GM08714 (cell line): ENCODE measurements around the gene MPHOSPH6.
"Not testable (repeated sequence)": the region's sequence is repeated elsewhere in the genome, so short reads cannot be mapped to it uniquely, and the experiment has no call there.

Source experiments
- H3K4me3 ChIP-seq: fragments of 200-500 bp; sonication (Bioruptor generic); 2 replicates; pipeline ENCODE4 v1.5.1; 2014; ENCODE audit warnings: mild to moderate bottlenecking, low read length, inconsistent platforms
- ZNF274 ChIP-seq: IDR thresholded peaks from 2 replicates; pipeline ENCODE4 v1.6.1; 2012; ENCODE audit warnings: mild to moderate bottlenecking, low read depth, low read length

MPHOSPH6 gene

GRCh38 chr16:82169861-82170845 lies at the start of gene MPHOSPH6:
Gene MPHOSPH6, minus strand, starts transcription at chr16:82170224. Its CDS starts 49 bp downstream, at chr16:82170175.
- H3K4me3 ChIP-seq: peak within 1 kb of the TSS; percentile 64
- no peak for TF ChIP-seq ZNF274

- H3K4me3 ChIP-seq: no peak overlapping the region
- TF ChIP-seq ZNF274: no peak
Measured at GRCh38 chr16:82219298-82219697, 49.3 kb upstream of the MPHOSPH6 start.

GRCh38 chr16:82209314-82209713 lies 39.3 kb upstream of the MPHOSPH6 start:
- H3K4me3 ChIP-seq: not testable (repeated sequence)

GRCh38 chr16:82203198-82203597 lies 33.2 kb upstream of the MPHOSPH6 start:
- TF ChIP-seq ZNF274: no peak

GRCh38 chr16:82201926-82202325 lies 31.9 kb upstream of the MPHOSPH6 start:
- TF ChIP-seq ZNF274: no peak
- no peak overlapping the region for H3K4me3 ChIP-seq

More at GRCh38 chr16:82203198-82203597, 33.2 kb upstream of the MPHOSPH6 start:
- H3K4me3 ChIP-seq: no peak overlapping the region

GRCh38 chr16:82201351-82201750 lies 31.3 kb upstream of the MPHOSPH6 start:
- no peak overlapping the region for H3K4me3 ChIP-seq
- TF ChIP-seq ZNF274: no peak

GRCh38 chr16:82199209-82199608 lies 29.2 kb upstream of the MPHOSPH6 start:
- no peak overlapping the region for H3K4me3 ChIP-seq

GRCh38 chr16:82197540-82198240 lies 27.7 kb upstream of the MPHOSPH6 start:
- H3K4me3 ChIP-seq: no peak overlapping the region
- TF ChIP-seq ZNF274: no peak

More at GRCh38 chr16:82199209-82199608, 29.2 kb upstream of the MPHOSPH6 start:
- no peak for TF ChIP-seq ZNF274

- TF ChIP-seq ZNF274: no peak
Measured at GRCh38 chr16:82195917-82196494, 26.0 kb upstream of the MPHOSPH6 start.

GRCh38 chr16:82194086-82194485 lies 24.1 kb upstream of the MPHOSPH6 start:
- no peak for TF ChIP-seq ZNF274
- no peak overlapping the region for H3K4me3 ChIP-seq

More at GRCh38 chr16:82195917-82196494, 26.0 kb upstream of the MPHOSPH6 start:
- H3K4me3 ChIP-seq: no peak overlapping the region

GRCh38 chr16:82192665-82193064 lies 22.6 kb upstream of the MPHOSPH6 start:
- no peak overlapping the region for H3K4me3 ChIP-seq
- TF ChIP-seq ZNF274: no peak

GRCh38 chr16:82190386-82190785 lies 20.4 kb upstream of the MPHOSPH6 start:
- no peak for TF ChIP-seq ZNF274
- no peak overlapping the region for H3K4me3 ChIP-seq

GRCh38 chr16:82187829-82188228 lies 17.8 kb upstream of the MPHOSPH6 start:
- TF ChIP-seq ZNF274: no peak
- H3K4me3 ChIP-seq: no peak overlapping the region

- no peak for TF ChIP-seq ZNF274
- H3K4me3 ChIP-seq: no peak overlapping the region
Measured at GRCh38 chr16:82185012-82185411, 15.0 kb upstream of the MPHOSPH6 start.
